SK-N-SH treated with all-trans-retinoic acid at 6 μM for 48 hours (cell line): ENCODE data around the gene DYNC1I1.

Experiments
- TCF4 ChIP-seq: fragments of 250-450 bp; sonication (Bioruptor Pico); IDR thresholded peaks from 2 replicates; pipeline ENCODE4 v1.8.0; 2021; ENCODE audit warnings: mild to moderate bottlenecking, moderate library complexity, borderline replicate concordance
- ZFP3 ChIP-seq: fragments of 250-450 bp; sonication (Bioruptor Pico); IDR thresholded peaks from 2 replicates; pipeline ENCODE4 v1.5.0; 2020; ENCODE audit warnings: mild to moderate bottlenecking, moderate library complexity

DNA sequence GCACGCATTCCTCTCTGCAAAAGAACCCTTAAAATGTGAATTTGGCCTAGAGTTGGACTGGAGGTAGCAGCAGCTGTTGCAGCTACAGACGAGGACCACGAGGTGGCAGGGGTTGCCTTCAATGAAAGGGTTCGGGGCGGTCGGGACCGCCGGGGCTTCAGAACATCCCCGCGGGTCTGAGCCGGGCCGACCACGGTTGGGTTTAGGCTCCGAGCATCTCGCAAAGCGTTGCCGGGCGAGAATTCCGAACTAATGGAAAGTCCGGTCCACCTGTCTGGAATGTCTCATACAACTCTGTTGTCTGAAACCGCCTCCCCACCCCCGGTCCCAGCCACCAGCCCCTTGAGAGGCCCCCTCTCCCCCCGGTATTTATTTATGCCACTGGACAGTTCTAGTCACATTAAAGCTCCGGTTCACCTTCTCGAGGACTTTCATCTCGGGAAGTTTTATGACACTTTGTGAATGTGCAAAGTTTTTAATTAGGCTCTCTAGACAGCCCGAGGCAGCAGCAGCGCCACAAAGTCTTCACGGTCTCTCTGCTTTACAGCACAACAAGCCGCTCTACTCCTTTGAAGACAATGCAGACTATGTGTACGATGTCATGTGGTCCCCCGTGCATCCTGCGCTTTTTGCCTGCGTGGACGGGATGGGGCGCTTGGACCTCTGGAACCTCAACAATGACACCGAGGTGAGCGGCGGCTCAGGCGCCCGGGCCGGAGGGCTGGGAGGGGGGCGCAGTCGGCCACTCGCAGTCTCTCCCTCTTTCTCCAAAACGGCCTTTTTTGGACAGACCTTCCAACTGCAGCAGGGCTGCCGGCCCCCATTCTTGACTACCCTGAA, 303.4 kb downstream of the DYNC1I1 start:
- TF ChIP-seq TCF4 (CRISPR knock-in tag) (no peak), ZFP3 (CRISPR knock-in tag) (no peak)
